Measurements from ENCODE around the gene HDC. TPM values are rescaled to one million over a fixed set of nuclear protein-coding genes. Genes with fewer than 3 reads are reported as not detected.

HDC gene
- polyA plus RNA-seq, 1 experiment = not detected

DNA sequence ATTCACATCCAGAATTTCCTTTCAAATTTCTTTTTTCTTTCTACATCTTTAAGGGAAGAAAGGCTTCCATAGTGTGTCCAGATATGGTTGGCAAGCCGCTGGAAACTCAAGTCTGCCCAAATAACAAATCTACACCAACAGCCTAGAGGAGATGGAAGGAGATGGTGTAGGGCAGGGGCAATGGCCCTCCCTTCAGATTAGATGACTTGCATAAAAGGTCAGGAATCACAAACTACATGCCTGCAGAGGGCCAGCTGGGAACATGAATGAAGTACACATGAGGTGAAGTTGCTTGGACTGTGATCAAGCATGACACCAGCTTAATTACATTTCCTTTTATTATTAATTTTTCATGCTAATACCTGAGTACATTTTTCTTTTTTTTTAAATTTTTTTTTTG lies 73.4 kb downstream of the HDC start:
- ChIA-PET POLR2A (no interaction called here), CTCF (no interaction called here)
- peaks cover 2% of the 10 kb centered on the region for H3K27me3 ChIP-seq (ENCODE audit: control insufficient read depth, insufficient read depth, low read length)
- H3K27ac ChIP-seq (ENCODE audit: low read depth, low read length) = no peak overlapping the region
- no peak for TF ChIP-seq CTCF (IDR thresholded peaks at IDR 0.05; ENCODE audit: low read depth, low read length)
- H3K4me3 ChIP-seq (ENCODE audit: low read depth, low read length) = no peak overlapping the region
- no peaks in the 10 kb centered on the region for H3K9me3 ChIP-seq (ENCODE audit: control insufficient read depth, insufficient read depth, low read length)
- no peak for DNase-seq (ENCODE audit: low read depth, low spot score)

Small RNA genes within 50 kb of the gene (small RNA-seq; reads per million reads assigned to genes)
- not detected for gene RF00019 (ENCODE audit: insufficient read length, low read depth)

Other genes starting within 250 kb of the HDC start
- 0.67 and 1.0 TPM in 2 replicates for gene ATP8B4, start 146.5 kb downstream of the HDC start, polyA plus RNA-seq (2011; rRNA removed)
- gene SLC27A2, start 83.5 kb downstream of the HDC start, polyA plus RNA-seq (2011; rRNA removed) = 0.11 TPM in 1 of 2 replicates, not detected in the other
- gene GABPB1, start 89.5 kb upstream of the HDC start, polyA plus RNA-seq (2011; rRNA removed) = 24.8 and 29.9 TPM in 2 replicates
- gene USP8, start 158.7 kb upstream of the HDC start, polyA plus RNA-seq (2011; rRNA removed) = 46.8 and 65.0 TPM in 2 replicates

All from AG04450 (cell line).